Measurements from ENCODE around the gene IFI44L. TPM values are rescaled to one million over a fixed set of nuclear protein-coding genes. Genes with fewer than 3 reads are reported as not detected.

Gene IFI44L
- total RNA-seq (10 to 100 TPM; 34.3 to 48.3 TPM), polyA plus RNA-seq (ENCODE audit: insufficient read length in 2 of 2) (10 to 100 TPM; 19.6 to 27.7 TPM)
- long read RNA-seq, donor 1, full-length matches to known transcripts, result 3 of 3 reads
- long read RNA-seq, donor 1, partial matches to known transcripts, result 0 of 3 reads
- long read RNA-seq, donor 1, other reads (novel, unspliced or antisense), result 0 of 3 reads
- long read RNA-seq, donor 2, full-length matches to known transcripts, result 4 of 4 reads
- long read RNA-seq, donor 2, partial matches to known transcripts, result 0 of 4 reads
- long read RNA-seq, donor 2, other reads (novel, unspliced or antisense), result 0 of 4 reads
- long read RNA-seq, donor 3, full-length matches to known transcripts, result 3 of 3 reads
- long read RNA-seq, donor 3, partial matches to known transcripts, result 0 of 3 reads
- long read RNA-seq, donor 3, other reads (novel, unspliced or antisense), result 0 of 3 reads
- long read RNA-seq, donor 4, full-length matches to known transcripts, result 1 of 1 reads
- long read RNA-seq, donor 4, partial matches to known transcripts, result 0 of 1 reads
- long read RNA-seq, donor 4, other reads (novel, unspliced or antisense), result 0 of 1 reads

DNA sequence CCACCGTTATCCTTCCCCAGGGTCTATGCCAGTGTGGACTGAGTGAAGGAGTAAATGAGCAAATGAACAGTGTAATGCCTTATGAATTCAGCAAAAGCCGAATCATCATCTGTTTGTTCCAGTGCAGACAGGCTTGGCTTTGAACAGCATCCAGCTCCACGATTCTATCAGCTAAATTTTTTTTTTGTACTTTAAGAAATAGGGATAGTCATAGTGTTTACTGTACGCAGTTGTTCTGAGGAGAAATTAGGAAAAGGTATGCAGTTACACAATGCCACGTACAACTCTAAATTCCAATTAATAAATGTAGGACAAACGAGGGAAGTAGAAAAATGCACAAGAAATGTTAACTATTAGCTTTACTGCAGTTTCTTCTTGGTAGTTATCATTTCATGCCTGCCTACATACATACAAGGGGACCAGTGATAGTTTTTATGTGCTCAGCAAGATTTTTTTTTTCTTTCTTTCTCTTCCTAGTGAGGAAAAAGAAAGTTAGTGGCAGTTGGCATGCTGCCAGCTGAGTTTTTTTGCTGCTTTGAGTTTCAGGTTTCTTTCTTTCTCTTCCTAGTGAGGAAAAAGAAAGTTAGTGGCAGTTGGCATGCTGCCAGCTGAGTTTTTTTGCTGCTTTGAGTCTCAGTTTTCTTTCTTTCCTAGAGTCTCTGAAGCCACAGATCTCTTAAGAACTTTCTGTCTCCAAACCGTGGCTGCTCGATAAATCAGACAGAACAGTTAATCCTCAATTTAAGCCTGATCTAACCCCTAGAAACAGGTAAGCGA is at the start of gene IFI44L:
IFI44L (plus strand) TSS at position 646 of the 777 bp plus-strand sequence. CDS start 7,468 bp downstream, outside the sequence.
- peak within 1 kb of the TSS; percentile 39 for H3K4me3 ChIP-seq (ENCODE audit: low read depth, low read length)
- peak in 4 of 6 donors; percentile 20 to 70 (median 55) for DNase-seq (ENCODE audit: low read depth in 4 of 6, low spot score in 6 of 6)
- WGBS (ENCODE audit: insufficient coverage), result 0% methylated on average over 1 of the region's 9 CpGs
- no peaks in the 10 kb centered on the region for H3K27me3 ChIP-seq (ENCODE audit: control insufficient read depth, insufficient read depth, low read length)
- H3K27ac ChIP-seq (ENCODE audit: low read depth, low read length), result peak within 1 kb of the TSS; percentile 84
- H3K36me3 ChIP-seq (ENCODE audit: control insufficient read depth, insufficient read depth, low read length), result no peaks in the 10 kb centered on the region
- H3K4me1 ChIP-seq (ENCODE audit: control insufficient read depth, insufficient read depth, low read length), result peaks cover 9% of the 10 kb centered on the region
- no peaks in the 10 kb centered on the region for H3K9me3 ChIP-seq (ENCODE audit: control insufficient read depth, insufficient read depth, low read length)

DNA sequence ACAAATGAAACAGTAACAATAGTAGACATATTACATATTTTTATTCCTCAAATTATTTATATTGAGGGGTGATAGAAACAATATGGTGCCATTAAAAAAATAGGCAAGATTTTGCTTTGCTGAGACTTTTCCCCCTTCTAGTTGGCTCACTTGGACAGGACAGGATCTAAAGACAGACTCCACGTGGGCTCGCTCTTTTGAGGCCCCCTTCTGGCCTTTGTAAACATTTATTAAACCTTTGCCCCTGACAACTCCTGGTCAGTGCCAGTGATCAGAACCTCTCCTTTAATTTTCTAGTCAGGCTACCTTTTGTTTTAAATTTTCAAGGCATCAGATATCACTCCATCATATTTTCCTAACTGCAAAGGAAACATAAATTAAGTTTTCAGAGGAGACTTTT is 49.7 kb upstream of the IFI44L start:
- H3K4me1 ChIP-seq (ENCODE audit: control insufficient read depth, insufficient read depth, low read length), result no peaks in the 10 kb centered on the region
- no peaks in the 10 kb centered on the region for H3K27me3 ChIP-seq (ENCODE audit: control insufficient read depth, insufficient read depth, low read length)
- WGBS (ENCODE audit: insufficient coverage), result 71% methylated on average over 2 of the region's 2 CpGs
- no peaks in the 10 kb centered on the region for H3K36me3 ChIP-seq (ENCODE audit: control insufficient read depth, insufficient read depth, low read length)
- H3K27ac ChIP-seq (ENCODE audit: low read depth, low read length), result no peak overlapping the region
- DNase-seq (ENCODE audit: low read depth in 4 of 6, low spot score in 6 of 6), result no peak
- no peak overlapping the region for H3K4me3 ChIP-seq (ENCODE audit: low read depth, low read length)
- H3K9me3 ChIP-seq (ENCODE audit: control insufficient read depth, insufficient read depth, low read length), result no peaks in the 10 kb centered on the region

DNA sequence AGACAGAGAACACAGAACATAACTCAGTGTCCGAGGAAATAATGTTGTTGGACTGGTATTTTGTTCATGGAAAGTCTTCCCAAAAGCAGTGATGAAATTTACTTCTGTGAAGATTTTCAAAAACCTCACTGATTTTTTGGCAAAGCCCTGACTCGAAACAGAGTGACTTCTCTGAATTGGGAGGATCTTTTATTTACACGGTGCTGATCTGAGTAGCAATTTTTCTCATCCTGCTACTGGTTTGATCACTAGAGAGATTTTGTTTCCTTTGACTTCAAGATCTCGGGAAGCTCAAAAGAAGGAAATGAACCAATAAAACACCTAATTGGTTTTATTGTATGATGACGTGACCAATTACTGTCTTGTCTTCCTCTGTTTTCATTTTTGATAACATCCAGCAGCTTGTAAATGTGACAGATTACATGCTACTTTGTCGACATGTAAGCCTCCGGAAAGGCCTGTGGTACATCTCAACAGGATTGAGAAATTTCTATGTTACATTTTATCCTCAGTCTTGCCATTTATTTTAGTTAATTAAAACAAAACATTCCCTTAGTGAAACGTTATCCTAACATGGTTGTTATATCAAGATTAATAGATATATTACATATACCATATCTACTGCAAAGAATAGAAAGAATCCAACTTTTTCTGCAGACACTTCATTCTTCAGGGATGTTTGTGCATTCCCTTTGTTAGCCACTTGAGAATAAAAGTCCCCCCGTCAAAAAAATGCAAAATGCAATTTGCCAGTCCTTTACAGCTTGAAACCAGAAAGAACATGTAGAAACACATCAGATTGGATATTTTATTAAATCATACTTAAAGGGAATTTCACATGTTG is 42.8 kb upstream of the IFI44L start:
- no peaks in the 10 kb centered on the region for H3K36me3 ChIP-seq (ENCODE audit: control insufficient read depth, insufficient read depth, low read length)
- no peaks in the 10 kb centered on the region for H3K4me1 ChIP-seq (ENCODE audit: control insufficient read depth, insufficient read depth, low read length)
- no peak overlapping the region for H3K4me3 ChIP-seq (ENCODE audit: low read depth, low read length)
- H3K9me3 ChIP-seq (ENCODE audit: control insufficient read depth, insufficient read depth, low read length), result no peaks in the 10 kb centered on the region
- H3K27ac ChIP-seq (ENCODE audit: low read depth, low read length), result no peak overlapping the region
- no peak for DNase-seq (ENCODE audit: low read depth in 4 of 6, low spot score in 6 of 6)
- no peaks in the 10 kb centered on the region for H3K27me3 ChIP-seq (ENCODE audit: control insufficient read depth, insufficient read depth, low read length)
- WGBS (ENCODE audit: insufficient coverage), result 83% methylated on average over 1 of the region's 9 CpGs

DNA sequence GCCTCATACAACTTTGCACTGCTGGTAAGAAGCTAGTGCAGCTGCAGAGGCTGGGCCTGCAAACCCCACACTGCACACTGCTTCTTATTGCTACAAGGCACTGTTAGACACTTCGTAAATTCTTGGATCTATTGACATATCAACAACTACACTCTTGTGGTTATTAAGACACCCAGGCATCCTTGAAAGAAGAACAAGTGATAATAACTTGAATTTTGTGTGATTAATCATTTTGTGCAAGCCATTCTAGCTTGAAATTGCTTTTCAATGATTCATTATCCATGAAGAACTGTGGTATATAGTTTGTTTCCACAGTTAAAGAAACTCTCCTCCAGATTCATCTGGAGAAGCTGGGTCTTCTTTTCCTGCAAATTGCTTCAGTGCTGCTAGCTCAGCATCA is 33.7 kb upstream of the IFI44L start:
- DNase-seq (ENCODE audit: low read depth in 4 of 6, low spot score in 6 of 6), result peak in 1 of 6 donors; percentile 17
- WGBS (ENCODE audit: insufficient coverage), result no CpG with 5 or more reads among the region's 1 CpG
- no peak overlapping the region for H3K27ac ChIP-seq (ENCODE audit: low read depth, low read length)
- no peaks in the 10 kb centered on the region for H3K9me3 ChIP-seq (ENCODE audit: control insufficient read depth, insufficient read depth, low read length)
- no peaks in the 10 kb centered on the region for H3K27me3 ChIP-seq (ENCODE audit: control insufficient read depth, insufficient read depth, low read length)
- H3K4me3 ChIP-seq (ENCODE audit: low read depth, low read length), result no peak overlapping the region
- H3K4me1 ChIP-seq (ENCODE audit: control insufficient read depth, insufficient read depth, low read length), result no peaks in the 10 kb centered on the region
- no peaks in the 10 kb centered on the region for H3K36me3 ChIP-seq (ENCODE audit: control insufficient read depth, insufficient read depth, low read length)

DNA sequence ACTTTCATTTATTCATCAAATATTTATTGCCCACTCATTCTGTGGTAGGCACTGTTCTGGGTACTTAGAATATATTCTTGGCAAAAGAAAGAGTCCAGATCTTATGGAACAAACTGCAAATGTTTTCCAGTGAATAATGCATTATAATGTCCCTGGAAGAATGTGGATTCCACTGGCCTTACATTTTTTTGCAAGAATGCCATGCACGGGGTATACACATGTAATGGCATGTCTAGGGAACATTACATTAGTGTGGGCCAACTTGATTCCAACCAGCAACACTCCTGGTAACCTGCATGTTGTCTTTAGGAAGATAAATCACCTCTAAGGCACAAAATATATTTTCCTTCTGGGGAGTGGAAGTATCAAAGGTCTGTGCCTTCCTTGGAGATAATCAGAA is 33.0 kb upstream of the IFI44L start:
- no peaks in the 10 kb centered on the region for H3K27me3 ChIP-seq (ENCODE audit: control insufficient read depth, insufficient read depth, low read length)
- H3K4me3 ChIP-seq (ENCODE audit: low read depth, low read length), result no peak overlapping the region
- H3K4me1 ChIP-seq (ENCODE audit: control insufficient read depth, insufficient read depth, low read length), result no peaks in the 10 kb centered on the region
- no peak overlapping the region for H3K27ac ChIP-seq (ENCODE audit: low read depth, low read length)
- no peak for DNase-seq (ENCODE audit: low read depth in 4 of 6, low spot score in 6 of 6)
- H3K9me3 ChIP-seq (ENCODE audit: control insufficient read depth, insufficient read depth, low read length), result no peaks in the 10 kb centered on the region
- H3K36me3 ChIP-seq (ENCODE audit: control insufficient read depth, insufficient read depth, low read length), result no peaks in the 10 kb centered on the region
- 80% methylated on average over 1 of the region's 1 CpG for WGBS (ENCODE audit: insufficient coverage)

DNA sequence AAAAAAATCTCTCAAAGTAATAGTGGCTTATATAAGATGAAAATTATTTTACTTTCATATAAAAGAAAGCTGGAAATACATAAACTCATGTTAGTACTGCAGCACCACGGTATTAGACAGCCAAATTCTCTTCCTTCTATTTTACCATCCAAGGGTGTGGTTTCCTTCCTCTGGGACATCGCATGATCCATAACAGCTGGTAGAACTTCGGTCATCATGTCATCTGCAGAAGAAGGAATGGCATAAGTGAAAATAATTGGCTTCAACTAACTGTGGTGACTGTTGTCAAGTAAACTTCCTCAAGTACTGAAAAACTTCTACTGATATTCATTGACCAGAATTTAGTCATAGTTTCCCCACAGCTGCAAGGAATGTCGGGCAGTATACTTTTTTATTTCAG is 28.3 kb upstream of the IFI44L start:
- Histone ChIP-seq H3K27me3 (ENCODE audit: control insufficient read depth, insufficient read depth, low read length) (no peaks in the 10 kb centered on the region), H3K9me3 (ENCODE audit: control insufficient read depth, insufficient read depth, low read length) (no peaks in the 10 kb centered on the region), H3K4me1 (ENCODE audit: control insufficient read depth, insufficient read depth, low read length) (no peaks in the 10 kb centered on the region), H3K4me3 (ENCODE audit: low read depth, low read length) (no peak overlapping the region), H3K36me3 (ENCODE audit: control insufficient read depth, insufficient read depth, low read length) (no peaks in the 10 kb centered on the region), H3K27ac (ENCODE audit: low read depth, low read length) (no peak overlapping the region)
- no peak for DNase-seq (ENCODE audit: low read depth in 4 of 6, low spot score in 6 of 6)
- no CpG with 5 or more reads among the region's 4 CpGs for WGBS (ENCODE audit: insufficient coverage)

DNA sequence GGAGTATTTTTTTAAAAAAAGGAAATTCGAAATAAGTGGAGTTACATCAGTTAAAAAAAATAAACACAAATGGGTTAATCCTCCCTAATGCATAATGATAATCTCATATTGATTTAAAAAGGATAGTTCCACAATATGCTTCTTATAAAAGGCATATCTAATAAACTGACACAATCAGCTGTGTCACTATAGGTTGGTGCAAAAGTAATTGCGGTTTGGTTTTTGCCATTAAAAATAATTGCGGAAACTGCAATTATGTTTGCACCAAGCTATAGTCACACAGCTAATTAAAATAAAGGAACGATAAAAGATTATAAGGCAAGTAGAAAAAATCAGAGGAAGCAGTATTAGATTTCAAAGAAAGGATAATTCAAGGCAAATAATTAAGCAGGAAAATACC is 21.0 kb upstream of the IFI44L start:
- no peaks in the 10 kb centered on the region for H3K36me3 ChIP-seq (ENCODE audit: control insufficient read depth, insufficient read depth, low read length)
- no peak overlapping the region for H3K4me3 ChIP-seq (ENCODE audit: low read depth, low read length)
- no peaks in the 10 kb centered on the region for H3K4me1 ChIP-seq (ENCODE audit: control insufficient read depth, insufficient read depth, low read length)
- no CpG with 5 or more reads among the region's 4 CpGs for WGBS (ENCODE audit: insufficient coverage)
- DNase-seq (ENCODE audit: low read depth in 4 of 6, low spot score in 6 of 6), result no peak
- no peaks in the 10 kb centered on the region for H3K27me3 ChIP-seq (ENCODE audit: control insufficient read depth, insufficient read depth, low read length)
- H3K9me3 ChIP-seq (ENCODE audit: control insufficient read depth, insufficient read depth, low read length), result no peaks in the 10 kb centered on the region
- H3K27ac ChIP-seq (ENCODE audit: low read depth, low read length), result no peak overlapping the region

DNA sequence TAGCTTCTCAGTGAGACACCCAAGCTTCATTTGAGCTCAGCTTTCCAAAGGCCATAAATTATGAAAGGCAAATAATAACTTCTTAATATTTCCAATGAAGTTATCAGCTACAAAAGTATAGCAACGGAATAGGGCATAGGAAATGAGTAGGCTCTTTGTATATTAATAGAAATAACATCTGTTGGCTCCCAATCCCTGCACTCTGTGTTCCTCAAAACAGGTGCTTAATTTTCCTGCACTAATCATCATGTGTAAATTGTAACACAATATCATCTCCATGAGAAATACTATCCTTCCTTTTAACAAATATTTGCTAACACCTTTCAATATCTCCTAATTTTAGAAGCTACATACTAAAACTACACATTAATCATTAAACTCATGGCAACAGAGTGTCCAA is 19.2 kb upstream of the IFI44L start:
- Histone ChIP-seq H3K9me3 (ENCODE audit: control insufficient read depth, insufficient read depth, low read length) (no peaks in the 10 kb centered on the region), H3K36me3 (ENCODE audit: control insufficient read depth, insufficient read depth, low read length) (no peaks in the 10 kb centered on the region), H3K4me1 (ENCODE audit: control insufficient read depth, insufficient read depth, low read length) (no peaks in the 10 kb centered on the region), H3K27me3 (ENCODE audit: control insufficient read depth, insufficient read depth, low read length) (no peaks in the 10 kb centered on the region), H3K4me3 (ENCODE audit: low read depth, low read length) (no peak overlapping the region), H3K27ac (ENCODE audit: low read depth, low read length) (no peak overlapping the region)
- no peak for DNase-seq (ENCODE audit: low read depth in 4 of 6, low spot score in 6 of 6)
- WGBS (ENCODE audit: insufficient coverage), result no CpG with 5 or more reads among the region's 1 CpG

DNA sequence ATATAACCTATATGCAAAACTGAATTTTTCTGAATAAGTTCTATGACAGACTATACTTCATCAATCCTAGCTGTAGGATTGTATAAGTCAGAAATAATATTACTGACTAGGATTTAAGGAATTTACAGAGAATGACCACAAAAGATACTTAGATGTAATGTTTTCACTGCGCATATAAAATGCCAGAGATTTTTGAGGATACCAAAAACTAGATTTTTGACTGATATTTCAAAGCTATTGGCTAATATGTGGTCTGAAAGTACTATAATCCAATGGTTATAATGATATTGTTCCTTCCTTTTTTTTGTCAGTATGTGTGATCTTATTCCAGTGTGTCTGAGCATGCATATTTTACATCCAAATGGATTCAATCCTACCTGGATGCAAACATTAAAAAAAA is 17.0 kb upstream of the IFI44L start:
- Histone ChIP-seq H3K36me3 (ENCODE audit: control insufficient read depth, insufficient read depth, low read length) (no peaks in the 10 kb centered on the region), H3K9me3 (ENCODE audit: control insufficient read depth, insufficient read depth, low read length) (no peaks in the 10 kb centered on the region), H3K4me1 (ENCODE audit: control insufficient read depth, insufficient read depth, low read length) (no peaks in the 10 kb centered on the region), H3K4me3 (ENCODE audit: low read depth, low read length) (no peak overlapping the region), H3K27me3 (ENCODE audit: control insufficient read depth, insufficient read depth, low read length) (no peaks in the 10 kb centered on the region), H3K27ac (ENCODE audit: low read depth, low read length) (no peak overlapping the region)
- no peak for DNase-seq (ENCODE audit: low read depth in 4 of 6, low spot score in 6 of 6)
- no CpG with 5 or more reads among the region's 1 CpG for WGBS (ENCODE audit: insufficient coverage)

Data from spinal cord (tissue), 10 donors.